Effector memory CD8-positive, alpha-beta T cell (primary cell): ENCODE measurements around the gene GNAT3.

Experiments used
- ATAC-seq: fragments of 150-1000 bp; cut with Tn5 transposase; replicated peaks from 2 replicates; pipeline ENCODE4 v1.10.0; 2021; ENCODE audit warnings: mild to moderate bottlenecking, moderate library complexity
- DNase-seq, 3 experiments: peaks; one replicate each; pipeline ENCODE4 v3.0.0; 2021
- H3K27ac Mint-ChIP-seq, 2 donors: one replicate each; pipeline ENCODE4 v1.8.0; 2022; ENCODE audit warnings: mild to moderate bottlenecking in 2 of 2, mixed read lengths in 2 of 2, moderate library complexity in 2 of 2
- H3K27me3 Mint-ChIP-seq, 2 donors: one replicate each; pipeline ENCODE4 v1.8.0; 2022; ENCODE audit warnings: mixed read lengths in 2 of 2
- H3K36me3 Mint-ChIP-seq: one replicate; pipeline ENCODE4 v1.8.0; 2022; ENCODE audit warnings: mild to moderate bottlenecking, moderate library complexity, mixed read lengths; ENCODE audit not compliant: insufficient read depth
- H3K4me1 Mint-ChIP-seq, 2 donors: one replicate each; pipeline ENCODE4 v1.8.0; 2022; ENCODE audit warnings: low read depth in 2 of 2, mixed read lengths in 2 of 2
- H3K4me3 Mint-ChIP-seq, 2 donors: one replicate each; pipeline ENCODE4 v1.8.0; 2022; ENCODE audit warnings: mild to moderate bottlenecking in 2 of 2, mixed read lengths in 2 of 2, moderate library complexity in 2 of 2
- H3K9me3 Mint-ChIP-seq, 2 donors: one replicate each; pipeline ENCODE4 v1.8.0; 2022; ENCODE audit warnings: mixed read lengths in 2 of 2
- total RNA-seq, 9 experiments: gene quantifications; one replicate each; lab custom pipeline; 2026; lab: John Stamatoyannopoulos, UW

GNAT3 gene
- 0 reads per million in 9 experiments for total RNA-seq

DNA sequence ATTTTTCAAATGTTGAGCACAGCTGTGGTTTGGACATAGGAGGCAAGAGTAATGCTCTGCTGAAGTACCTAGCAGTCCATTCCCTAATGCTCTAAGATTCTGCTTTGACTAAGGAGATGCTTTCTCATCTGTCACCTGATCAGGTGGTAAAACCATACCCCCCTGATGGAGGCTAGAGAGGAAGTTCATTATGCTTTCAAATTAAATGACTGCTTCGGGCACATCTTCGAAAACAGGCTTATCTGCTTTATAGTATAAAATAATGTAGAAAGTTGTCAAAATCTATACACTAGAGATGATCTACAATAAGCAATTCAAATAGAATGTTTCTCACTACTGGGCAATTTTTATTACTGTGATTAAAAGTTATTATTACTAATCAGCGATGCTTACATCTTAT, at the start of gene GNAT3:
TSS of gene GNAT3 (minus strand) at position 101 of the 400 bp plus-strand sequence. CDS start 138 bp downstream, outside the sequence.
- Mint-ChIP-seq H3K4me3 (no peak within 1 kb of the TSS), H3K36me3 (no peaks in the 10 kb centered on the region), H3K4me1 (no peaks in the 10 kb centered on the region), H3K27me3 (no peaks in the 10 kb centered on the region), H3K9me3 (peaks cover 3 to 18% of the 10 kb centered on the region in 2 donors), H3K27ac (no peak within 1 kb of the TSS)
- DNase-seq, result no peak
- no peak for ATAC-seq

DNA sequence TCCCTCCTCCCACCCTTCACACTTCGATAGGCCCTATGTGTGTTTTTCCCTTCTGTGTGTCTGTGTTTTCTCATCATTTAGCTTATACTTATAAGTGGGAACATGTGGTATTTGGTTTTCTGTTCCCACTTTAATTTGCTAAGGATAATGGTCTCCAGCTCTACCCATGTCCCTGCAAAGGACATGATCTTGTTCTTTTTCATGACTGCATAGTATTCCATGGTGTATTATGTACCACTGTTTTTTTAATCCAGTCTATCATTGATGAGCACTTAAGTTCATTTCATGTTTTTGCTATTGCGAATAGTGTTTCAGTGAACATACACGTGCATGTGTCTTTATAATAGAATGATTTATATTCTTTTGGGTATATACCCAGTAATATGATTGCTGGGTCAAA, 46.3 kb upstream of the GNAT3 start:
- Mint-ChIP-seq H3K4me3 (no peak overlapping the region), H3K9me3 (peaks cover 14 to 50% of the 10 kb centered on the region in 2 donors), H3K36me3 (no peaks in the 10 kb centered on the region), H3K4me1 (no peaks in the 10 kb centered on the region), H3K27me3 (no peaks in the 10 kb centered on the region), H3K27ac (no peak overlapping the region)
- DNase-seq (no peak), ATAC-seq (no peak)

GRCh38 chr7:80552031-80552694, 40.3 kb upstream of the GNAT3 start:
- no peak for ATAC-seq
- Mint-ChIP-seq H3K36me3 (no peaks in the 10 kb centered on the region), H3K27ac (no peak overlapping the region), H3K4me1 (no peaks in the 10 kb centered on the region), H3K27me3 (no peaks in the 10 kb centered on the region), H3K9me3 (peaks cover 8 to 32% of the 10 kb centered on the region in 2 donors), H3K4me3 (no peak overlapping the region)
- DNase-seq, result no peak

GRCh38 chr7:80550005-80550404, 38.1 kb upstream of the GNAT3 start:
- Mint-ChIP-seq H3K36me3 (no peaks in the 10 kb centered on the region), H3K4me3 (no peak overlapping the region), H3K27me3 (no peaks in the 10 kb centered on the region), H3K27ac (no peak overlapping the region), H3K9me3 (peaks cover 8 to 18% of the 10 kb centered on the region in 2 donors), H3K4me1 (no peaks in the 10 kb centered on the region)
- DNase-seq (no peak), ATAC-seq (no peak)

DNA sequence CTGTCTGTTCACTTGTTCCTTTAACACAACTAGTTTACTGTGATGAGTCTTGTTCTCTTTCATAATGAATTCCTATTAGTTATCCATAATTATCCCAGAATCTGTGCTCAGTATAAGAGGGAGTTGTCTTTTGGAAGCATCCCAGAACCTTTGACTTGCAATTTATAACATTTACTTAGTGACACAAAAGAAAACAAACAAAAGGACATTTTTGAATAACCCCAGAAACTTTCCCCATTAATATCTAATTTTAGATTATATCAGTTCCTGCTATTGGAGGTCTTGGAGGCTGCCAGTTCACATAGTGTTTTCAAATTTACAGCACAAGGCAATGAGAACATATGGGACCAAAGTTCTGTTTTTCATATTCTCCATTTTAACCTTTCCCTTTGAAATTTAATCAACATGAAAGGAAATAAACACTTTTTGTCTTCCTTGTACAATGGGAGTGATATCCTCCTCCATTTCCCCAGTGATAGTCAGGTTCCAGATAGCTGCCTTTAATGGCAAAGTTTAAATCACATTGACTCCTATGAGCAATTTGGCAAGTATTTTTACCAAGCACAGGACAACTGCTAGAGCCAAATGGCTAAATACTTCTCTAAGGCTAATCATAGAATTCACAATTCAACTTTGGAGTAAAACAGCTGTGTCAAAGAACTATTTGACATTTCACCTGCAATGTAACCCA, 37.1 kb upstream of the GNAT3 start:
- Mint-ChIP-seq H3K9me3 (peaks cover 6 to 8% of the 10 kb centered on the region in 2 donors), H3K27ac (no peak overlapping the region), H3K4me3 (no peak overlapping the region), H3K36me3 (no peaks in the 10 kb centered on the region), H3K27me3 (no peaks in the 10 kb centered on the region), H3K4me1 (no peaks in the 10 kb centered on the region)
- DNase-seq (no peak), ATAC-seq (no peak)

DNA sequence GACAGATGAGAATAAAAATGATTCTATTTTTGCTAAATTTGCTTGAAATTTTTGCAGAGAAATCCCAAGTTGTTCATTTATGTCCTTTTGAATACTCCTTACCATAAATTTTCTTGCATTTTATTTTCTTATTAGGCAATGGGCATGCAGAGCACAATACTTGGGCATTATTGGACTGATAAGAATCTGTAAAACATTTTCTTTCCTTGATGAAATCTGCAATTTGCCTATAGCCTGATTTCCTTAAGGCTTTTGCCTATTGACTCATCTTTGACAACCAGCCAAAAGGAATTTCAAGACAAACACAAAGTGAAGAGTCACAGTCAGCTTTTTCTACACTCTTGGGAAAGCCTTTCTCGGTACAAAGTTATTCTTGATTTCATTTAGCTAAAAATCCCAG, 30.5 kb upstream of the GNAT3 start:
- Mint-ChIP-seq H3K4me3 (no peak overlapping the region), H3K9me3 (peaks cover 0 to 5% of the 10 kb centered on the region in 2 donors), H3K27me3 (no peaks in the 10 kb centered on the region), H3K27ac (no peak overlapping the region), H3K4me1 (no peaks in the 10 kb centered on the region), H3K36me3 (no peaks in the 10 kb centered on the region)
- ATAC-seq (no peak), DNase-seq (no peak)

- no peaks in the 10 kb centered on the region for H3K4me1 Mint-ChIP-seq
- no peak overlapping the region for H3K27ac Mint-ChIP-seq
- H3K27me3 Mint-ChIP-seq, result no peaks in the 10 kb centered on the region
- H3K9me3 Mint-ChIP-seq, result peaks cover 0 to 5% of the 10 kb centered on the region in 2 donors
- H3K36me3 Mint-ChIP-seq, result no peaks in the 10 kb centered on the region
- DNase-seq (no peak), ATAC-seq (no peak)
- H3K4me3 Mint-ChIP-seq, result no peak overlapping the region
These were observed 29.0 kb upstream of the GNAT3 start for GRCh38 chr7:80540836-80541235.

DNA sequence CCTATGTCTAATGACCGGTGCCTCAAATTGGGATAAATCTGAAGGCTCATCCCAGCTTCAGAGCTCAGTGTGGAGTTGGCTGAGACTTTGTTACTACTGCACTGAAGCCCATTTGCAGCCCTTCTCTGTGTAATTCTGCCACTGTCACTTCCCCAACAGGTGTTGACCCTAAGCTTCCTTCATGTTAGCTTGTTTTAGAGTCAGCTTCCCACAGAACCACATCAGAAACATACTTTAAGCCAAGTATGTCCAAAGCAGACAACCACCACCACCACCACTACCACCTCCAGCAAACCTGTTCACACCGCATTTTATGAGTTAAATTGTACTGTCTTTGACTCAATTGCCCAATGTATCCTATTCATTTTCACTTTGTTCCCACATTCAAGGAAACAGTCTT, 25.2 kb upstream of the GNAT3 start:
- Mint-ChIP-seq H3K9me3 (peaks cover 6 to 7% of the 10 kb centered on the region in 2 donors), H3K27me3 (no peaks in the 10 kb centered on the region), H3K36me3 (no peaks in the 10 kb centered on the region), H3K4me3 (no peak overlapping the region), H3K4me1 (no peaks in the 10 kb centered on the region), H3K27ac (no peak overlapping the region)
- ATAC-seq, result no peak
- no peak for DNase-seq

- no peak for ATAC-seq
- peaks cover 4 to 8% of the 10 kb centered on the region in 2 donors for H3K9me3 Mint-ChIP-seq
- H3K4me3 Mint-ChIP-seq, result no peak overlapping the region
- no peaks in the 10 kb centered on the region for H3K27me3 Mint-ChIP-seq
- no peak for DNase-seq
- H3K36me3 Mint-ChIP-seq, result no peaks in the 10 kb centered on the region
- no peak overlapping the region for H3K27ac Mint-ChIP-seq
- H3K4me1 Mint-ChIP-seq, result no peaks in the 10 kb centered on the region
These were observed 24.6 kb upstream of the GNAT3 start for GRCh38 chr7:80536426-80536825.

- ATAC-seq (no peak), DNase-seq (no peak)
- Mint-ChIP-seq H3K9me3 (peaks cover 8 to 9% of the 10 kb centered on the region in 2 donors), H3K4me1 (no peaks in the 10 kb centered on the region), H3K36me3 (no peaks in the 10 kb centered on the region), H3K27me3 (no peaks in the 10 kb centered on the region), H3K27ac (no peak overlapping the region), H3K4me3 (no peak overlapping the region)
These were observed 21.4 kb upstream of the GNAT3 start for GRCh38 chr7:80533287-80533686.

- ATAC-seq (no peak), DNase-seq (no peak)
- H3K27me3 Mint-ChIP-seq, result no peaks in the 10 kb centered on the region
- H3K4me3 Mint-ChIP-seq, result no peak overlapping the region
- H3K4me1 Mint-ChIP-seq, result no peaks in the 10 kb centered on the region
- no peak overlapping the region for H3K27ac Mint-ChIP-seq
- H3K36me3 Mint-ChIP-seq, result no peaks in the 10 kb centered on the region
- peaks cover 14% of the 10 kb centered on the region in 2 donors for H3K9me3 Mint-ChIP-seq
These were observed 20.3 kb upstream of the GNAT3 start for GRCh38 chr7:80532153-80532552.

- no peaks in the 10 kb centered on the region for H3K27me3 Mint-ChIP-seq
- peaks cover 15 to 27% of the 10 kb centered on the region in 2 donors for H3K9me3 Mint-ChIP-seq
- no peak overlapping the region for H3K27ac Mint-ChIP-seq
- H3K4me3 Mint-ChIP-seq, result no peak overlapping the region
- no peaks in the 10 kb centered on the region for H3K4me1 Mint-ChIP-seq
- no peak for ATAC-seq
- DNase-seq, result no peak
- no peaks in the 10 kb centered on the region for H3K36me3 Mint-ChIP-seq
These were observed 18.3 kb upstream of the GNAT3 start for GRCh38 chr7:80530136-80530535.

DNA sequence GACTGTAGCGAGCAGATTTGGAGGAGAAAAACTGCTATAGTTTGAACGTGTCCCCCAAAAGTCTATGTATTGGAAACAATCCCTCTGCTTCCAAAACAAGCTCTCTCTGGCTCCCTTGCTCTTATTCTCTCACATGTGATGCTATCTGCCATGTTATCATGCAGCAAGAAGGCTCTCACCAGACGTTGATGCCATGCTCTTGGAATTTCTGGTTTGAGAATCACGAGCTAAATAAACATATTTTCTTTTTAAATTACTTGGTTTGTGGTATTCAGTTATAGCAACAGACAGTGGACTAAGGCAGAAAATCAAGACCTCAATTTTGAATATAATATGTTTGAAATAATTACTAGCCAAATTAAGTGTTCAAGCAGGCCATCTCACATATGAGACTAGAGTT, 17.5 kb upstream of the GNAT3 start:
- Mint-ChIP-seq H3K4me3 (no peak overlapping the region), H3K9me3 (peaks cover 17 to 30% of the 10 kb centered on the region in 2 donors), H3K27me3 (no peaks in the 10 kb centered on the region), H3K36me3 (no peaks in the 10 kb centered on the region), H3K4me1 (no peaks in the 10 kb centered on the region), H3K27ac (no peak overlapping the region)
- ATAC-seq, result no peak
- DNase-seq, result no peak

- no peaks in the 10 kb centered on the region for H3K27me3 Mint-ChIP-seq
- H3K4me3 Mint-ChIP-seq, result no peak overlapping the region
- no peak for ATAC-seq
- H3K36me3 Mint-ChIP-seq, result no peaks in the 10 kb centered on the region
- H3K27ac Mint-ChIP-seq, result no peak overlapping the region
- H3K4me1 Mint-ChIP-seq, result no peaks in the 10 kb centered on the region
- no peak for DNase-seq
- peaks cover 17 to 30% of the 10 kb centered on the region in 2 donors for H3K9me3 Mint-ChIP-seq
These were observed 16.8 kb upstream of the GNAT3 start for GRCh38 chr7:80528689-80529088.
